Osteoblast (primary cell): ENCODE measurements around the gene LSM7. TPM values are rescaled to one million over a fixed set of nuclear protein-coding genes. Genes with fewer than 3 reads are reported as not detected.

Source experiments
- DNase-seq: peaks from one replicate; pipeline ENCODE4 v3.0.0; 2011; ENCODE audit warnings: low spot score, mixed read lengths; ENCODE audit not compliant: insufficient read length; ENCODE audit errors: missing footprints
- H2AFZ ChIP-seq: 2 replicates; pipeline ENCODE4 v1.6.0; 2011; ENCODE audit warnings: mild to moderate bottlenecking, low read length
- H3K27ac ChIP-seq: 2 replicates; pipeline ENCODE4 v1.5.1; 2011; ENCODE audit warnings: mild to moderate bottlenecking, low read depth, low read length, moderate library complexity
- H3K27me3 ChIP-seq: 2 replicates; pipeline ENCODE4 v1.6.0; 2012; ENCODE audit warnings: mild to moderate bottlenecking, control low read depth, inconsistent platforms, low read length, moderate library complexity; ENCODE audit not compliant: insufficient read depth
- H3K36me3 ChIP-seq: 2 replicates; pipeline ENCODE4 v1.5.1; 2011; ENCODE audit warnings: mild to moderate bottlenecking, low read length, control low read depth, moderate library complexity; ENCODE audit not compliant: insufficient read depth
- H3K4me1 ChIP-seq: 2 replicates; pipeline ENCODE4 v1.5.1; 2011; ENCODE audit warnings: mild to moderate bottlenecking, low read length, control low read depth, moderate library complexity; ENCODE audit not compliant: insufficient read depth
- H3K4me2 ChIP-seq: 2 replicates; pipeline ENCODE4 v1.6.0; 2011; ENCODE audit warnings: mild to moderate bottlenecking, low read length; ENCODE audit not compliant: insufficient read depth
- H3K4me3 ChIP-seq: fragments of 200-600 bp; sonication (generic); 3 replicates; pipeline ENCODE4 v1.5.1; 2012; ENCODE audit warnings: mild to moderate bottlenecking, low read length, inconsistent platforms; ENCODE audit not compliant: insufficient read depth
- H3K79me2 ChIP-seq: 2 replicates; pipeline ENCODE4 v1.6.0; 2012; ENCODE audit warnings: mild to moderate bottlenecking, low read length, control low read depth, inconsistent platforms; ENCODE audit not compliant: insufficient read depth
- H3K9me3 ChIP-seq: 2 replicates; pipeline ENCODE4 v1.5.1; 2011; ENCODE audit warnings: low read depth, low read length, control low read depth
- H4K20me1 ChIP-seq: 2 replicates; pipeline ENCODE4 v1.6.0; 2012; ENCODE audit warnings: mild to moderate bottlenecking, low read length, control low read depth; ENCODE audit not compliant: insufficient read depth
- CTCF ChIP-seq: IDR thresholded peaks from 2 replicates; pipeline ENCODE4 v1.5.1; 2011; ENCODE audit warnings: mild to moderate bottlenecking, low read depth, low read length, moderate library complexity; ENCODE audit errors: extremely low read depth
- total RNA-seq: library from RNA; depleted of rRNA; stranded (reverse); fragments of >200 nt; gene quantifications from 2 replicates; pipeline ENCODE4 v1.2.3, GENCODE V29; 2012

Gene LSM7
- total RNA-seq, 1 donor: 57.9 TPM

GRCh38 chr19:2330632-2331284 is 2.4 kb upstream of the LSM7 start:
- H3K27me3 ChIP-seq: no peaks in the 10 kb centered on the region
- H3K4me1 ChIP-seq: peaks cover 19% of the 10 kb centered on the region
- H3K9me3 ChIP-seq: no peaks in the 10 kb centered on the region
- H3K79me2 ChIP-seq: peaks cover 92% of the 10 kb centered on the region
- DNase-seq: no peak
- H4K20me1 ChIP-seq: peaks cover 40% of the 10 kb centered on the region
- no peak overlapping the region for H3K4me3 ChIP-seq
- H3K36me3 ChIP-seq: peaks cover 9% of the 10 kb centered on the region
- H3K27ac ChIP-seq: no peak overlapping the region
- H2AFZ ChIP-seq: no peak overlapping the region
- TF ChIP-seq CTCF: no peak
- H3K4me2 ChIP-seq: no peak overlapping the region

GRCh38 chr19:2330255-2330631 is 1.9 kb upstream of the LSM7 start:
- Histone ChIP-seq H2AFZ (no peak overlapping the region), H3K27ac (no peak overlapping the region), H3K4me1 (peaks cover 19% of the 10 kb centered on the region), H3K9me3 (no peaks in the 10 kb centered on the region), H3K79me2 (peaks cover 92% of the 10 kb centered on the region), H3K36me3 (peaks cover 11% of the 10 kb centered on the region), H3K4me3 (no peak overlapping the region), H3K4me2 (no peak overlapping the region), H3K27me3 (no peaks in the 10 kb centered on the region), H4K20me1 (peaks cover 36% of the 10 kb centered on the region)
- no peak for DNase-seq
- no peak for TF ChIP-seq CTCF

GRCh38 chr19:2329501-2329916 is 1.1 kb upstream of the LSM7 start:
- Histone ChIP-seq H3K27ac (no peak overlapping the region), H2AFZ (no peak overlapping the region), H3K79me2 (peaks cover 95% of the 10 kb centered on the region), H3K4me1 (peaks cover 19% of the 10 kb centered on the region), H3K9me3 (no peaks in the 10 kb centered on the region), H4K20me1 (peaks cover 35% of the 10 kb centered on the region), H3K27me3 (no peaks in the 10 kb centered on the region), H3K36me3 (peaks cover 11% of the 10 kb centered on the region), H3K4me3 (peak overlapping the region; percentile 90), H3K4me2 (peak overlapping the region; percentile 93)
- no peak for TF ChIP-seq CTCF
- no peak for DNase-seq

- H3K36me3 ChIP-seq: peaks cover 11% of the 10 kb centered on the region
- peak overlapping the region; percentile 83 for H3K27ac ChIP-seq
- peak overlapping the region; percentile 93 for H3K4me2 ChIP-seq
- no peak for TF ChIP-seq CTCF
- no peaks in the 10 kb centered on the region for H3K27me3 ChIP-seq
- H2AFZ ChIP-seq: peak overlapping the region; percentile 74
- peaks cover 19% of the 10 kb centered on the region for H3K4me1 ChIP-seq
- H4K20me1 ChIP-seq: peaks cover 31% of the 10 kb centered on the region
- H3K9me3 ChIP-seq: no peaks in the 10 kb centered on the region
- DNase-seq: no peak
- peaks cover 92% of the 10 kb centered on the region for H3K79me2 ChIP-seq
- peak overlapping the region; percentile 90 for H3K4me3 ChIP-seq
These were observed 728 bp upstream of the LSM7 start for GRCh38 chr19:2329149-2329478.
